KBM-7 (cell line): Measurements from ENCODE around the gene SCG5.

Experiments used
- DNase-seq: peaks from one replicate; pipeline ENCODE4 v3.0.0-alpha.2; 2015
- in situ Hi-C: fragments of 300-500 bp; cut with MboI; formaldehyde crosslinking; loops from 2 replicates; pipeline ENCODE4 v1.14.3; 2020; ENCODE audit warnings: low sequenced_read_pairs, low pct_unique_long_range_greater_than_20kb, mixed read lengths

The SCG5 gene

DNA sequence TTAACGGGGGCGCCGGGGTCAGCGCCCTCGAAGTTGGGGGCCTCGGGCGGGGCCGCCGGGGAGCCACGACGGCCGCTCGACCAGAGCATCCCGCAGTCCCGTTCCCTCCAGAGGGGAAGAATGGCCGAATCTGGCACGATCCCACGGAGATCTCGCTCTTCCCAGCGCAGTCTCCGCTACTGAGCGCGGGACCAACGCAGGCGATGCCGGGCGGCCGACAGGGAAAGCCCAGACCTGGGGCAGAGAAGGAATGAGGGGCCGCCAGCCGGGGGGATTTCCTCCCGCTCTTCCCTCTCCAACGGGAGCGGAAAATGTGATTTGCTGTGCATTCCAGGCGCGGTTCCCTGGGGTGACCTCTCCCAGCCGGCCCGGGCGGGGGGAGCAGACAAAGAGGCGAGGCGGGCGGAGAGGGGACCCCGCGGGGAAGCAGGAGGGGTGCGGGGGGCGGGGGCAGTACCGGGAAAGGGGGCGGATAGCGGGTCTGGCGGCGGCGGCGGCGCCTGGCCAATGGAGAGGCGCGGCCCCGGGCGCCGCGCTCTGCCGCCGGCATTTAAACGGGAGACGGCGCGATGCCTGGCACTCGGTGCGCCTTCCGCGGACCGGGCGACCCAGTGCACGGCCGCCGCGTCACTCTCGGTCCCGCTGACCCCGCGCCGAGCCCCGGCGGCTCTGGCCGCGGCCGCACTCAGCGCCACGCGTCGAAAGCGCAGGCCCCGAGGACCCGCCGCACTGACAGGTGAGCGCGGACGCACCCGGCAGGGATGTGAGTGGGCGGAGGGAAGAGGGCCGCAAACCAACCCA is 76.1 kb downstream of the SCG5 start, which contains the start of gene GREM1:
Gene GREM1, plus strand, starts transcription at position 579 of the 801 bp plus-strand sequence. CDS start 12,687 bp downstream, outside the sequence.
- in situ Hi-C loops = no loop called here

DNA sequence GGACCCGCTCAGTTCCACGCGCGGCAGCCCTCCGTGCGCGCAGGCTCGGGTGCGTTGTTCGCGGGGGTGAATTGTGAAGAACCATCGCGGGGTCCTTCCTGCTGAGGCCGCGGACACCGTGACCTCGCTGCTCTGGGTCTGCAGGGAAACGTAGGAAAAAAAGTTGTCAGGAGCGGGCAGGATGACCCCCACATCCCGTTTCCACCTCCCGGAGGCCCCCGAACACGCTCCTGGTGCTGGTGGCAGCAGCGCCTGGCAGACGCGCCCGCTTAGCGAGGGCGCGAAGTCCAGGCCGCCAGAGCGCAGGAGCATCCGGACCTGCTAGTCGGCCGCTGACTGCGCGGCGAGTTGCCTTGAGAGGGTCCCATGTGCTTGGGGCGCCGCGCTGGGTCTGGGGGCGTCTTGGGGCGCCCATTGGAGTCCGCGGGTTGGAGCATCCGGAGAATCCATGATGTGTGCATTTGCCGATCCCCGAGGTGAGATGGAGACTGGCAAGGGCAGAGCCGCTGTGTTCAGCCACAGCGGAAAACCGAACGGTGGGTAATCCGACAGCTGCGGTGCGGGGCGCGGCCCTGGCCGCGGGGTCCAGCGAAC is 76.8 kb downstream of the SCG5 start:
- in situ Hi-C loops = no loop called here
- DNase-seq = no peak

More for the DNA sequence above, 76.1 kb downstream of the SCG5 start, which contains the start of gene GREM1:
- no peak for DNase-seq

DNA sequence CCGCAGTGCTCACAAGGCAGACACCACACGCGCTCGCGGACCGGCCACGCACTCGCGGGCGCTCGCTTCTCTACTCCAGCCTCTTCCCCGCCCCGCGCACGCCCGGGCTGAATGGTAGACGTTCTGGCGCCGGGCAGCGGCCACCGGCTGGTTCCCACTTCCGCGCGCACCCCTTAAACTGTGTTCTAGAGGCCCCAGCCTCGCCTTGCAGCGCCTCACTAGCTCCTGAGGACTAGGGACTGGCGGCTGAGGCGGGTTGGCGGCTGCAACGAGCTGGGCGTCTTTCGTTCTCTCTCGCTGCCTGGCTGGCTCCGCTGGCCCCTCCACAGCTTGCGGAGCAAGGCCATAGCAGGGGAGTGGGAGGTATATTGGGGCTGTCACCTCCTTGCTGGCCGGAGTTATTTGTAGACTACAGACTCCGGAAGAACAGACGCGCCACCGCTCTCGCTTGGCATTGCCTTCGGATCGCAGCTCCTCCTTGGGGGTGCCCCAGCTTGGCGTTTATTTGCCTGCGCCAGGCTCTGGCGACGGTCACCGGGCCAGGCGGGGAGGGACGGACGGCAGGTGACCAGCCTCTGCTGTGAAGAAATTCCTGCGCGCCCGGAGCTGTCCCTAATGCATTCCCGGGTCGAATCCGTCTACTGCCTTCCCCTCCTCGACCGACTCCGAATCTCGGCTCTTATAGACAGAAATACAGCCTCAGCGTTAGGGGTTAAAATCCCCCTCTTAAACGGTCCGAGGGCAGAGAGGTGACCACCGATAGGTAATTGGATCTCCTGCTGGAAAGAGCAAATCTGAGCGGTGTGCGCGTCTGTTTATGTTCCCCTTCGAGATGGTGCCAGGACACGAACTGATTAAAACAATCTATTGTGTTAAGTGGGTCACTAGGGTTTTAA is 77.6 kb downstream of the SCG5 start:
- in situ Hi-C loops = no loop called here
- no peak for DNase-seq

DNA sequence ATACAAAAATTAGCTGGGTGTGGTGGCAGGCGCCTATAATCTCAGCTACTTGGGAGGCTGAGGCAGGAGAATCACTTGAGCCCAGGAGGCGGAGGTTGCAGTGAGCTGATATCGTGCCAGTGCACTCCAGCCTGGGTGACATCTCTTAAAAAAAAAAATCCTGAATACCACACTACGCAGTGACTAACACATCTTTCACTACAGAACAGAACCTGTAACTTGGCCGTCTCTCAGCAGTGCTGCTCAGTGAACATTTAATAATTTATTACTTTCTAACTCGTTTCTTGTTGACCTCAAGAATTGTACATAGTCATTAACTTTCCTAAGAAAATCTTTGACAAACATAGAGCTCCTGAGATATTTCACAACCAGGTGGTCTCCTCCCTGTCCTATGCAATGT is 80.1 kb downstream of the SCG5 start:
- DNase-seq = no peak
- in situ Hi-C loops = no loop called here

DNA sequence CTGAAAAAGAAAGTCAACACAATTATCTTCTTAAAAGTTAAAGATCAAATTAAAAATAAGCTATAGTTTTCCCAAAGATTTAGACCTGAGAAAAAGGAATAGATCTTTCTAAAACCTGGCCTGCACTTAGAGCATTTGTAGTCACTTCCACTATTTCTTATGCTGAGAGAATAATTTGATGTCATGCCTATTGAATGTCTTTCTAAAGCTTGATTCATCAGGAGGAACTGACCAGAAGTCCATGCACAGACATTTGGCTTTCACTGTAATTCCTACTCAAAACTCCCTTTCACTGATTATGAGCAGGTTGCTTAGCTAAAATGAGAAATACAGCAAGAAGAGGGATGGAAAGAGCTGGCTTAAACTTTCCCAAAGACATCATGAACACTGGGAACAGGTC is 80.6 kb downstream of the SCG5 start:
- in situ Hi-C loops = no loop called here
- no peak for DNase-seq

DNA sequence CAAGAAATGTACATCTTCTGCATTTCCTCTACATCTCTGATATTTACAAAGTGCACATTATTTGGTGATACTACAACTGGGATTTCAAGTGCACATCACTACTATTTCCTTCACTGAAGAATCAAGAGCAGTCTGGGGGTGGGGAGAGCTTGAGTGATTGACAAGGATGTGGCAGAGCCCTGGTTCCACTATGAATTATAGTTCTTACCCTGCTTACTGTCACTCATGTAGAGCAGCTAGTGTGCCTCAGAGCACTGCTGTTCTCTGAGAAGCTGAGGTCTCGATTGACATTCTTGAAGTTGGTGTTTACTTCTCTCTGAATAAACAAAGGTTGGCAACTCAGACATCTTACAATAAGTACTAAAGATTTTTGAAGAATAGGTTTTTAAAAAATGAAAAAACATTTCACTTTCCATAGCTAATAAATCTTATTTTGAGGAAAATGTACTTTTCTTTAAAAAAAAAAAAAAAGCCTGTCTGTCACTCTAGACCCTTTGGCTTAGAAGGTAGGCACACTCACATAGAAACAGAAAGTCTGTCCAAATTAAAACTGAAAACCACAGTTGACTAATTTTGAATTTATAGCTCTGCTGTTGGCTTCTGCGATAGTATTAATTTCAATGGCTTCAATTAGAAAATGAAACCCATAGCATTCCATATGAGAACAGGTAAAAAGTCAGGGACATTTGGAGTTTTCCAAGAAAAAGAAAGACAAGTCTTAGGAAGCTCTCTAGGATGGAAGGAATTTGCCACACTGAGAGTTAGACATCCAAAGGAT is 81.8 kb downstream of the SCG5 start:
- no peak for DNase-seq
- in situ Hi-C loops = no loop called here

DNA sequence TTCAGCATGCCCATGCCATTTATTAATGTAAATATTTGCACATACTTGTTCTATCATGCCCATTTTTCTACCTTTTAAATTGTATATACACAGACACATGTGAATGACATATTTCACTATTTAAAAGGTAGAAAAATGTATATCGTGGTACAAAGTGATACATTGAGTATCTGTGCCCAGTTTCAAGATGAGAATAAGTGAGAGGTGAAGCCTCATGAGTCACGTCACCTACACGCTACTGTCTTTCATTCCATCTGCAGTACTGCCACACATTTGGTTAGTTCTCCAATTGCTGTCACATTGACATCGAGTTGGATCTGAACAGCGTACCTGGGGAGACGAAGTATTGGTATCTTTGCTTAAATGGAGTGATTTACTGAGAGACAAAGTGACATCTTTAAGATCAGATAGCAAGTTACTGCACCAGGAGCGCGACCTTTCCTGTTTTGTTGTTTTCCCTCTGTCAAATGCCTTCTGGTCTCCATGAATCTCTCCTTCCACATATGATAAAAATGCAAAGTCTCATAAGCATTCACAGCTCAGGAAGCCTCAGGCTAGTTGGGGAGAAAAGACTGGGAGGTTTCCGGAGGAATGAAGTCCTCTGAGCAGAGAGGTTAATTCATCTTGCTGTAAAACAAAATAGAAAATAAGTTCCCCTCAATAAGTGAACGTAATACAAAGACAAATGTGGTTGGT is 88.3 kb downstream of the SCG5 start:
- DNase-seq = no peak
- in situ Hi-C loops = no loop called here

DNA sequence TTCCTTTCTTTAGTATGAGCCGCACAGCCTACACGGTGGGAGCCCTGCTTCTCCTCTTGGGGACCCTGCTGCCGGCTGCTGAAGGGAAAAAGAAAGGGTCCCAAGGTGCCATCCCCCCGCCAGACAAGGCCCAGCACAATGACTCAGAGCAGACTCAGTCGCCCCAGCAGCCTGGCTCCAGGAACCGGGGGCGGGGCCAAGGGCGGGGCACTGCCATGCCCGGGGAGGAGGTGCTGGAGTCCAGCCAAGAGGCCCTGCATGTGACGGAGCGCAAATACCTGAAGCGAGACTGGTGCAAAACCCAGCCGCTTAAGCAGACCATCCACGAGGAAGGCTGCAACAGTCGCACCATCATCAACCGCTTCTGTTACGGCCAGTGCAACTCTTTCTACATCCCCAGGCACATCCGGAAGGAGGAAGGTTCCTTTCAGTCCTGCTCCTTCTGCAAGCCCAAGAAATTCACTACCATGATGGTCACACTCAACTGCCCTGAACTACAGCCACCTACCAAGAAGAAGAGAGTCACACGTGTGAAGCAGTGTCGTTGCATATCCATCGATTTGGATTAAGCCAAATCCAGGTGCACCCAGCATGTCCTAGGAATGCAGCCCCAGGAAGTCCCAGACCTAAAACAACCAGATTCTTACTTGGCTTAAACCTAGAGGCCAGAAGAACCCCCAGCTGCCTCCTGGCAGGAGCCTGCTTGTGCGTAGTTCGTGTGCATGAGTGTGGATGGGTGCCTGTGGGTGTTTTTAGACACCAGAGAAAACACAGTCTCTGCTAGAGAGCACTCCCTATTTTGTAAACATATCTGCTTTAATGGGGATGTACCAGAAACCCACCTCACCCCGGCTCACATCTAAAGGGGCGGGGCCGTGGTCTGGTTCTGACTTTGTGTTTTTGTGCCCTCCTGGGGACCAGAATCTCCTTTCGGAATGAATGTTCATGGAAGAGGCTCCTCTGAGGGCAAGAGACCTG is 89.5 kb downstream of the SCG5 start:
- in situ Hi-C loops = no loop called here
- no peak for DNase-seq

DNA sequence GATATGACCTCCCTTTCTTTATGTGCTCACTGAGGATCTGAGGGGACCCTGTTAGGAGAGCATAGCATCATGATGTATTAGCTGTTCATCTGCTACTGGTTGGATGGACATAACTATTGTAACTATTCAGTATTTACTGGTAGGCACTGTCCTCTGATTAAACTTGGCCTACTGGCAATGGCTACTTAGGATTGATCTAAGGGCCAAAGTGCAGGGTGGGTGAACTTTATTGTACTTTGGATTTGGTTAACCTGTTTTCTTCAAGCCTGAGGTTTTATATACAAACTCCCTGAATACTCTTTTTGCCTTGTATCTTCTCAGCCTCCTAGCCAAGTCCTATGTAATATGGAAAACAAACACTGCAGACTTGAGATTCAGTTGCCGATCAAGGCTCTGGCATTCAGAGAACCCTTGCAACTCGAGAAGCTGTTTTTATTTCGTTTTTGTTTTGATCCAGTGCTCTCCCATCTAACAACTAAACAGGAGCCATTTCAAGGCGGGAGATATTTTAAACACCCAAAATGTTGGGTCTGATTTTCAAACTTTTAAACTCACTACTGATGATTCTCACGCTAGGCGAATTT is 91.2 kb downstream of the SCG5 start:
- in situ Hi-C loops = no loop called here
- DNase-seq = no peak

DNA sequence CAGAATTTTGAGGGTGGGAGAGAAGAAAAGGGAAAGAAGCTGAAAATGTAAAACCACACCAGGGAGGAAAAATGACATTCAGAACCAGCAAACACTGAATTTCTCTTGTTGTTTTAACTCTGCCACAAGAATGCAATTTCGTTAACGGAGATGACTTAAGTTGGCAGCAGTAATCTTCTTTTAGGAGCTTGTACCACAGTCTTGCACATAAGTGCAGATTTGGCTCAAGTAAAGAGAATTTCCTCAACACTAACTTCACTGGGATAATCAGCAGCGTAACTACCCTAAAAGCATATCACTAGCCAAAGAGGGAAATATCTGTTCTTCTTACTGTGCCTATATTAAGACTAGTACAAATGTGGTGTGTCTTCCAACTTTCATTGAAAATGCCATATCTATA is 91.8 kb downstream of the SCG5 start:
- in situ Hi-C loops = no loop called here

DNA sequence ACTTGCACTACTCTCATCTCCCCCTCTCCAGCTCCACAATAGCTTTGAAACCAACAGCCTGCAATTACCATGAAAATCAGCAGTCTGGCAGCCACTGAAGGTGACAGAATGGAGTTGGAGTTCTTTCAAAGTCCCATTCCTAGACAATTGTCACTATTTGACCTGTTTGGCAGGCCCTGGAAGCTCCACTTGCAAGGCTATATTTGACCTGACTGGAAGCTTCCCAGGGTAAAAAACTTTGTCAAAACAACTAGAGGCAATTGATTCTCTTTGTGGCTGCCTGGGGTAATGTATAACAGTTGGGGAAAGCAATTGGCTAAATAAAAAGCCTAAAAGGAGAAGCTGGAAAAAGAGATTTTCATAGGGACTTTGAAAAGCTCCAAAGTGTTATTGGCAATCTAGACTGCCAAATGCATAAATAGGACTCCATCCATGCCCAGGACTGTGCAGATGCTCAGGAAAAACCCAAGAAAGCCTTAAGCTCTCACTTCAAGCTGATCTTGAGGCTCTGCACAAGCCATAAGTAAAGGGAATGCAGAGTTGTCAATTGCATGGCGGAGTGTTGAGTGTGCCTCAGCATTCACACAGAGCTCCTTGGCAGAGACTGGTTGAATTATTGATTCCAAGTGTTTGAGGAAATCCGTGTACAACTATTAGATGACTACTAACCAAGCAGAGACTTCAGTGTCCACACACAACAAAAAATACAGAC is 94.6 kb downstream of the SCG5 start:
- DNase-seq = no peak
- in situ Hi-C loops = no loop called here

More for the DNA sequence above, 91.8 kb downstream of the SCG5 start:
- DNase-seq = no peak

DNA sequence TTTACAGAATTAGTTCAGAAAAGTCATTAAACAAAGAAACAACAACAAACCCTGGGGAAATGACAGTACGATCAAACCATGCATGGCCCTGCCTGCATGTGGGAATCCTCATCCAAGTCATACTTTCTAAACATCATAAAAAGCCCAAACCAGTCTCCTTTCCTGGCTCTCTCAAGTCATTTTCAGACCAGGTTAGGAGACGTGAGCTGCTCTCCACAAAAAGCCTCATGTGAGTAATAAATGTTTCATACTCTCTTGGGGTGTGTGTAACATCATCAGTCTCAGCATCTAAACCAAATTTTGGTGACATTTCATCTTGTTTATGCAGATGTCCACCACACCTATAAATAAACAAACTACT is 95.2 kb downstream of the SCG5 start:
- in situ Hi-C loops = no loop called here
- no peak for DNase-seq

DNA sequence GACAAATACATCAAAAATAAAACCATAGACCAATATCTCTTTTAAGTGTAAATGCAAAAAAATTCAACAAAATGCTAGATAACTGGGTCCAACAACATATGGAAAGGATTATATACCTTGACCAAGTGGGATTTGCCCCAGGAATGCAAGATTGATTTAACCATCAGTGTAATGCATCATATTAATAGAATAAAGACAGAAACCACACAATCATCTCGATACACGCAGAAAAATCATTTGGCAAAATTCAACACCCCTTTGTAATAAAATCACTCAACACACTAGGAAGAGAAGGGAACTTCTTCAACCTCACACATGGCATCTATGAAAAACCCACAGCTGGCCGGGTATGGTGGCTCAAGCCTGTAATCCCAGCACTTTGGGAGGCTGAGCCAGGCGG is 95.8 kb downstream of the SCG5 start:
- no peak for DNase-seq
- in situ Hi-C loops = no loop called here

DNA sequence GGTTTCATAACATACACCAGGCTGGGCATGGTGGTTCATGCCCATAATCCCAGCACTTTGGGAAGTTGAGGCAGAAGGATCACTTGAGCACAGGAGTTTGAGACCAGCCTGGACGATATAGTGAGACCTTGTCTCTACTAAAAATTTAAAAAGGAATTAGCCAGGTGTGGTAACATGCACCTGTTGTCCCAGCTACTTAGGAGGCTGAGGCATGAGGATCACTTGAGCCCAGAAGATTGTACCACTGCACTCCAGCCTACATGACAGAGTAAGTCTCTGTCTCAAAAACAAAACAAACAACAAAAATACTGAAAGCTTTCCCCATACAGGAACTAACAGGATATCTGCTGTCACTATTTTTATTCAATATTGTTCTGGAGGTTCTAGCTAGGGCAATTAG is 97.2 kb downstream of the SCG5 start:
- in situ Hi-C loops = no loop called here
- no peak for DNase-seq

DNA sequence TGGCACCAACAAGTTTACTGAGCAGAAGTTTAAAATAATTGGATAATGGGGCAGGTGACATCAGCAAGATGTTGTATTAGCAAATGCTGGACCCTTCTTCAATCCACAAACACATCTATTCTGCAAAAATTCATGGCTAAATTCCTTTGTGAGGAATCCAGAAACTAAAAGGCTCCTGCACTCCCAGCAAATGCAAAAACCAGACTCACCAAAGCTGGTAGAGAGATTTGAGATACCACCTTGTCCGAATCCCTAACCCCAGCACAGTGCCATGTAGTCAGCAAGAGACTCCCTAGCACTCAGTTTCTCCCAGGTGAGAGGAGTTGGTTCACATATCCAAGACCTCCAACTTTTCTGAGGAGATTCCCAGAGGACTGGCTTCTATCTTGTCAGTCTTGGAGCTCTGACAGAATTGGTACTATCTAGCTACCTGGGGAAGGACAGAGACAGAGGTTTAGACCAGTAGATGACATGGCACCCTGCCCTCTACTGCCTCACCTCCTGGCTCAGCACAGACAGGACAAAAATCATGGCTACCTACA is 98.1 kb downstream of the SCG5 start:
- in situ Hi-C loops = no loop called here
- DNase-seq = no peak

DNA sequence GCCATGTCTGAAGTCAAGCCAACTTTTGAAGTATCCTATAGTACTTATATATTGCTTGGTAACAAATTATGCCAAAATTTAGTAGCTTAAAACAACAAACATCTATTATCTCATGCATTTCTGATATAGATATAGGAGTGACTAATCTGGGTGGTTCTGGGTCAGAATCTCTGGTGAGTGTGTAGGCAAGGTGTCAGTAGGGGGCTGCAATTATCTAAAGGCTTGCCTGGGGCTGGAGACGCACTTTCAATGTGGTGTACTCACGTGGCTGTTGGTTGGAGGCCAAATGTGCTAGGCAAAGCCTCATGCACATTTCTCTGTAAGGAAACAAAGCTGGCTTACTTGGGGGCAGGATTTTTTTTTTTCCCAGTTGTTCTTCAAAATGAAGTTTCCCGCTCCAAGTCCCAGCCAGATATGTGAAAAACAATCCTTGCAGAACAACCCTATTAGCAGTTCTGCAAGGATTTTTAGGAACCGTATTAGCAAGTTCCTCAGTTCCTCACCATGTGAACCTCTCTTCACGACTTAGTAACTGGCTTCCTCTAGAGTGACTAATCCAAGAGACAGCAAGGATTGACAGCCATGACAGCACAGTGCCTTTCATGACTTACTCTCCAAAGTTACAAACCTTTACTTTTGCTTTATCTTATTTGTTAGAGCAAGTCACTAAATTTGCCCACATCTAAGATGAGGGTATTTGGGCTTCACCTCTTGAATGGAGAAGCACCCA is 102.1 kb downstream of the SCG5 start:
- DNase-seq = no peak
- in situ Hi-C loops = no loop called here
